Measurements from ENCODE around the gene HS1BP3. TPM values are rescaled to one million over a fixed set of nuclear protein-coding genes. Genes with fewer than 3 reads are reported as not detected.

Gene HS1BP3
- total and polyA plus RNA-seq, 12 donors = 23.7 to 50.1 (median 40.5) TPM

DNA sequence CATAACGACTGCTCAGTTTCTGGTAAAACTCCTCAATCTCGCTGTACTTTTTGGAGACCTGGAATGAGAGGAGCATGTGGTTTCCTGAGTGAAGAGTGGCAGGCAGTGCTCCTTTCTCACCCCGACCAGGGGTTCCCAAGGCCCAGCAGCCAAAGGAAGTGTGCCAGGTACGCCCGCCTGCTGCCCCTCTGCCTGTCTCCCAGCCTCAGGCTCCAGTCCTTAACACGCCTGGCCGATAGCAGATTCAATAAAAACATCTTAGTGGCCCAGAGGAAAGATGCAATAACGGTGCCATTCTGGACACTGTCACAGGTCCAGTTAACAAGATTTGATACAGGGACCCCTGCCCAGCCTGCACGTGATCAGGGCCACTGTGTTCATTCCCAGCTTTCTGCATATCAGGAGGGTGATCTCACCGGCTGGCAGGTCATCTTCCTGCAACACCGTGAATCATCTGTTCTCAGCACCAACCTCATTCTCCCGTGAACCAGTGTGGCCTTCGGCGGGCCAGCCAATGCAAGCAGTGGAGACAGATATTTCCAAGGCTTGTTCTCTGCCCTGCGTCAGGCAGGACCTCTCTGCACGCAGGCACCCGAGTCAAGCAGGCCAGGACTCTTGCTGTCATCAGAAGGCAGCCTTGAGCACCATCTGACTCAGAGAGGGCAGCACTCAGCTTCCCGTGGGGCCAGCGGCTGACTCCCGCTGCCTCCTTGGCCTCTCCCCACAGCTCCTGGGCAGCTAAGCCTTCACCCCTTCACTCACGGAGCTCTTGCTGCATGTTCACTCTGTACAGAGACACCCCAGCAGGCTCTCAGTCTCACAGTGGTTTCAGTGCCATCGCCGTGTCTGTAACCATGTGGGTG, 9.5 kb downstream of the HS1BP3 start:
- H3K36me3 ChIP-seq (replicated peaks in 1 of 2) = peaks cover 0 to 43% of the 10 kb centered on the region in 2 donors
- DNase-seq = peak; percentile 92 to 99 (median 98)
- H3K27ac ChIP-seq = peak overlapping the region; percentile 84 to 97 (median 96)
- intact Hi-C loops (cut with DNase I) = loop anchor here in 1 of 2 donors (10.0 kb wide), 1 partner anchor 267 kb away; no protein-coding TSS in a partner anchor
- H3K9me3 ChIP-seq (replicated peaks in 1 of 3) = no peaks in the 10 kb centered on the region
- H3K4me3 ChIP-seq = no peak overlapping the region
- H3K27me3 ChIP-seq = no peaks in the 10 kb centered on the region
- WGBS, 4 donors = 39 to 69% (median 44%) methylated on average over 18 to 23 of the region's 23 CpGs
- peaks cover 15 to 35% of the 10 kb centered on the region in 2 donors for H3K4me1 ChIP-seq (replicated peaks in 1 of 2)
- TF ChIP-seq, protein P1, sequence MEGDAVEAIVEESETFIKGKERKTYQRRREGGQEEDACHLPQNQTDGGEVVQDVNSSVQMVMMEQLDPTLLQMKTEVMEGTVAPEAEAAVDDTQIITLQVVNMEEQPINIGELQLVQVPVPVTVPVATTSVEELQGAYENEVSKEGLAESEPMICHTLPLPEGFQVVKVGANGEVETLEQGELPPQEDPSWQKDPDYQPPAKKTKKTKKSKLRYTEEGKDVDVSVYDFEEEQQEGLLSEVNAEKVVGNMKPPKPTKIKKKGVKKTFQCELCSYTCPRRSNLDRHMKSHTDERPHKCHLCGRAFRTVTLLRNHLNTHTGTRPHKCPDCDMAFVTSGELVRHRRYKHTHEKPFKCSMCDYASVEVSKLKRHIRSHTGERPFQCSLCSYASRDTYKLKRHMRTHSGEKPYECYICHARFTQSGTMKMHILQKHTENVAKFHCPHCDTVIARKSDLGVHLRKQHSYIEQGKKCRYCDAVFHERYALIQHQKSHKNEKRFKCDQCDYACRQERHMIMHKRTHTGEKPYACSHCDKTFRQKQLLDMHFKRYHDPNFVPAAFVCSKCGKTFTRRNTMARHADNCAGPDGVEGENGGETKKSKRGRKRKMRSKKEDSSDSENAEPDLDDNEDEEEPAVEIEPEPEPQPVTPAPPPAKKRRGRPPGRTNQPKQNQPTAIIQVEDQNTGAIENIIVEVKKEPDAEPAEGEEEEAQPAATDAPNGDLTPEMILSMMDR (IDR thresholded peaks at IDR 0.05) = no peak
- TF ChIP-seq POLR2A (IDR thresholded peaks at IDR 0.05) = peak; percentile 66 to 94

DNA sequence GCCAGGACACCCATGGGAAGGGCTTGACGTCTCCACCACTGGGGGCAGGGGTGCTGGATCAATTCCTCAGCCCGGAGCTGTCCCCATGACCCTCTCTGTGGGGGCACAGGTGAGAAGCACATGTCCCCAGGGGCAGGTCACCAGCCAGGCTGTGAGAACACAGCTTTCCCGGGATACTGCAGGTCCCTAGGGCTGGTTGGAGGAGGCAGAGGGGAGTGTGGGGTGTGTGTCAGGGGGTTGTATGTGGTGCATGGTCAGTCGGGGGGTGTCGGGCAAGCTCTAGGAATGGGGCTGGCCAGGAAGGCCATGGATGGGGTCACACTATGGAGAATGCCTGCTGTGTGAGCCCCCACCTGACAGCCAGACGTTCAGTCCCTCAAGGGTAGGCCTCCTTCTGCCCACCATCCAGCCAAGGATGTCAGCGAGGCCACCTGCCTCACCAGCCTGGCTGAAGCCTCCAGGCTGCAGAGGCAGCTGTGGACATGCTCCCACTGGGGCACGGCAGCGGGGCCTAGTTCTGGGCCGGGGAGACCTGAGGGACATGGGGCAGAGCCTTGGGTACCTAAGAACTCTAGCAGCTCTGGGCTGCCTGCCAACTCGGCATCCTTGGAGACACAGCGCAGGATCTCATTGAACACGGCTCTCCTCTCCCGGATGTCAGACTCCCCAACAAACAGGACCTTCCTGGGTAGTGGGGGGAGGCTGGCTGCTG, 10.3 kb downstream of the HS1BP3 start:
- Histone ChIP-seq H3K27me3 (no peaks in the 10 kb centered on the region), H3K9me3 (replicated peaks in 1 of 3) (no peaks in the 10 kb centered on the region), H3K36me3 (replicated peaks in 1 of 2) (peaks cover 0 to 43% of the 10 kb centered on the region in 2 donors), H3K4me1 (replicated peaks in 1 of 2) (peaks cover 16 to 42% of the 10 kb centered on the region in 2 donors), H3K27ac (peak overlapping the region; percentile 78 to 97 (median 94)), H3K4me3 (no peak overlapping the region)
- TF ChIP-seq POLR2A (IDR thresholded peaks at IDR 0.05) = no peak
- TF ChIP-seq, protein P1 (IDR thresholded peaks at IDR 0.05) = no peak
- WGBS, 4 donors = 54 to 65% (median 63%) methylated on average over 4 to 14 of the region's 14 CpGs
- intact Hi-C loops (cut with DNase I) = loop anchor here in 1 of 2 donors (10.0 kb wide), 1 partner anchor 266 kb away; no protein-coding TSS in a partner anchor
- DNase-seq = peak; percentile 73 to 86 (median 79)

DNA sequence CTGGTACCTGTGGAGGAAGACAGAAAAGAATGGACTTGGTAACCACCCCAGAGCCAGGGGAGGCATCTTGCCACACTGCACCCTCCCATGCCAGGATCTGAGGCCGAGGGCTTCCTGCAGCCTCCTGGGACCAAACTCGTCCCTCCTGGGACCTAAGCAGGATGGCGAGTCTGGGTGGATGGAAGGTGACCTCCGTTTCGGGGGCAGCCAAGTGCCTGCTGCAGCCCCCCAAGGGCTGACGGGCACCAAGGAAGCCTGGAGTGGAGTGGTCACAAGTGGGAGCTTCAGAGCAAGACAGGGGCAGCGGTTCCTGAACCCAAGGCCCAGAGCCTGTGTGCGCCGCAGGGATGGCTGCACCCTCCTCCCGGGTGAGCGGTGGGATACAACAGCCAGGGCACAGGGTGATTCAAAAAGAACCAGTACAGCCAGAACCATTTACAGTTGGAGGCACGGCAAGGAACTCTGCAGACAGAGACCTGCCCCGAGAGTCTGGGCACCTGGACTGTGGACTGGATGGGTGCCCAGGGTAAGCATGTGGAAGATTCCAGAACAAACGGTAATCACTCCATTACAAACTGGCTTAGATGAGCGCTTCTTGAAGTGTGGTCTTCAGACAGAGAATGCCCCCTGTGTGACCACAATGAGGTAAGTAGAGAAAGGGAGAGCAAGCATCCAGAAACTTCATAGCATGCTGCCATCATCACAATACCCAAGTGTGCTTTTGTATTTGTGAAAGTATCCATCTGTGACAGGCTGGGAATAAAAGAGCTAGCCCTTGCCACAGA, 12.1 kb downstream of the HS1BP3 start:
- Histone ChIP-seq H3K4me3 (no peak overlapping the region), H3K4me1 (replicated peaks in 1 of 2) (peaks cover 25 to 59% of the 10 kb centered on the region in 2 donors)

More for the DNA sequence above, 12.1 kb downstream of the HS1BP3 start:
- WGBS, 4 donors = 91 to 93% (median 92%) methylated on average over 7 to 15 of the region's 15 CpGs
- Histone ChIP-seq H3K9me3 (replicated peaks in 1 of 3) (no peaks in the 10 kb centered on the region), H3K27me3 (no peaks in the 10 kb centered on the region), H3K36me3 (replicated peaks in 1 of 2) (peaks cover 0 to 30% of the 10 kb centered on the region in 2 donors), H3K27ac (peak overlapping the region in 2 of 5 donors; percentile 96 to 97)
- TF ChIP-seq, protein P1 (IDR thresholded peaks at IDR 0.05) = no peak
- no peak for TF ChIP-seq POLR2A (IDR thresholded peaks at IDR 0.05)
- DNase-seq = no peak
- intact Hi-C loops (cut with DNase I) = loop anchor here in 1 of 2 donors (5.0 to 10.0 kb wide), 2 partner anchors 134 to 192 kb away; partner anchors contain the start of gene RHOB
